ENCODE results near the gene KCNK13. TPM values are rescaled to one million over a fixed set of nuclear protein-coding genes. Genes with fewer than 3 reads are reported as not detected.
A peak's percentile ranks its signal among the peaks of the same experiment; 100 is the strongest.

Gene KCNK13
- total and polyA plus RNA-seq, 9 donors, result 0.21 to 0.70 (median 0.33) TPM

- WGBS (ENCODE audit: insufficient coverage), result 72% methylated on average over 5 of the region's 8 CpGs
These were observed 54.6 kb downstream of the KCNK13 start for GRCh38 chr14:90116444-90116843.

GRCh38 chr14:90118027-90118426 lies 56.2 kb downstream of the KCNK13 start:
- no peak overlapping the region for H3K27ac ChIP-seq (ENCODE audit: low read length)
- WGBS (ENCODE audit: insufficient coverage), result no CpG with 5 or more reads among the region's 3 CpGs
- DNase-seq, result no peak
- no peaks in the 10 kb centered on the region for H3K9me3 ChIP-seq (replicated peaks; ENCODE audit: control insufficient read depth, low read depth, low read length)
- H3K4me1 ChIP-seq (ENCODE audit: control insufficient read depth, insufficient read depth, low read length), result no peaks in the 10 kb centered on the region
- no peak overlapping the region for H3K4me3 ChIP-seq (ENCODE audit: low read length)
- no peaks in the 10 kb centered on the region for H3K36me3 ChIP-seq (ENCODE audit: control insufficient read depth, insufficient read depth, low read length)
- H3K27me3 ChIP-seq (ENCODE audit: control insufficient read depth, insufficient read depth, low read length), result peaks cover 4% of the 10 kb centered on the region

More at GRCh38 chr14:90116444-90116843, 54.6 kb downstream of the KCNK13 start:
- peaks cover 4% of the 10 kb centered on the region for H3K27me3 ChIP-seq (ENCODE audit: control insufficient read depth, insufficient read depth, low read length)
- H3K36me3 ChIP-seq (ENCODE audit: control insufficient read depth, insufficient read depth, low read length), result no peaks in the 10 kb centered on the region
- H3K27ac ChIP-seq (ENCODE audit: low read length), result no peak overlapping the region
- no peak overlapping the region for H3K4me3 ChIP-seq (ENCODE audit: low read length)
- H3K9me3 ChIP-seq (replicated peaks; ENCODE audit: control insufficient read depth, low read depth, low read length), result no peaks in the 10 kb centered on the region
- H3K4me1 ChIP-seq (ENCODE audit: control insufficient read depth, insufficient read depth, low read length), result no peaks in the 10 kb centered on the region
- no peak for DNase-seq

- 94% methylated on average over 5 of the region's 15 CpGs for WGBS (ENCODE audit: insufficient coverage)
- no peak for DNase-seq
- peaks cover 3% of the 10 kb centered on the region for H3K27me3 ChIP-seq (ENCODE audit: control insufficient read depth, insufficient read depth, low read length)
These were observed 64.5 kb downstream of the KCNK13 start for GRCh38 chr14:90126260-90126659.

DNA sequence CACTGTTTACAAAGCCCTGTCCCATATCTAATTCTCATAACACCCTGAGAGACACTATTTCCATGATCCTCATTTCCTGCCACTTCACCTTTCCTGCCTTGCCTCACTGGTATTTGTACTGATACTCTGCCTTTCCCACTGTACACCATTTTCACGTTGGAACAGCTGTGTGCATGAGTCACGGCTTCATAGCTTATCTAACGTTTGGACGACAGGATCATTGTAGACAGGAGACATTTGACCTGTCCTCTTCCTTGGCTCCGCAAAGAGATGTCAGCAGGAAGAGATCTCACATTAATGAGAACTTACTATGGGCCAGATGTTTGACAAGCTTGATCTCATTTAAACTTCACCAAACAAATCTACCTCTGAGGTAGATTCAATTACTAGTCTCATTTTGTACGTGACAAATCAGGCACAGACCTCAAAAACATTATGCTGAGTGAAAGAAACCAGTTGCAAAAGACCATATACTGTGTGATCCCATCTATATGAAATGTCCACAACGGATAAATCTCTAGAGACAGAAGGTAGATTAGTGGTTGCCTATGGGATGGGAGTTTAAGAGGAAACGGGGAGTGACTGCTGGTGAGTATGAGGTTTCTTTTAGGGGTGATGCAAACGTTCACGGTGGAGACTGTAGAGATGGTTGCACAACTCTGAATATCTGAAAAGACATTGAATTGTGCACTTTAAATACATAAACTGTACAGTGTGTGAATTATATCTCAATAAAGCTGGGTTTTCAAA lies 71.2 kb downstream of the KCNK13 start:
- 43% methylated on average over 7 of the region's 10 CpGs for WGBS (ENCODE audit: insufficient coverage)
- Histone ChIP-seq H3K4me3 (ENCODE audit: low read length) (no peak overlapping the region), H3K4me1 (ENCODE audit: control insufficient read depth, insufficient read depth, low read length) (no peaks in the 10 kb centered on the region), H3K9me3 (replicated peaks; ENCODE audit: control insufficient read depth, low read depth, low read length) (no peaks in the 10 kb centered on the region), H3K36me3 (ENCODE audit: control insufficient read depth, insufficient read depth, low read length) (no peaks in the 10 kb centered on the region), H3K27ac (ENCODE audit: low read length) (no peak overlapping the region), H3K27me3 (ENCODE audit: control insufficient read depth, insufficient read depth, low read length) (peaks cover 2% of the 10 kb centered on the region)
- no peak for DNase-seq

More at GRCh38 chr14:90126260-90126659, 64.5 kb downstream of the KCNK13 start:
- Histone ChIP-seq H3K4me3 (ENCODE audit: low read length) (no peak overlapping the region), H3K9me3 (replicated peaks; ENCODE audit: control insufficient read depth, low read depth, low read length) (no peaks in the 10 kb centered on the region), H3K36me3 (ENCODE audit: control insufficient read depth, insufficient read depth, low read length) (no peaks in the 10 kb centered on the region), H3K4me1 (ENCODE audit: control insufficient read depth, insufficient read depth, low read length) (no peaks in the 10 kb centered on the region), H3K27ac (ENCODE audit: low read length) (no peak overlapping the region)

- no peaks in the 10 kb centered on the region for H3K36me3 ChIP-seq (ENCODE audit: control insufficient read depth, insufficient read depth, low read length)
These were observed 75.1 kb downstream of the KCNK13 start for GRCh38 chr14:90136904-90137303.

DNA sequence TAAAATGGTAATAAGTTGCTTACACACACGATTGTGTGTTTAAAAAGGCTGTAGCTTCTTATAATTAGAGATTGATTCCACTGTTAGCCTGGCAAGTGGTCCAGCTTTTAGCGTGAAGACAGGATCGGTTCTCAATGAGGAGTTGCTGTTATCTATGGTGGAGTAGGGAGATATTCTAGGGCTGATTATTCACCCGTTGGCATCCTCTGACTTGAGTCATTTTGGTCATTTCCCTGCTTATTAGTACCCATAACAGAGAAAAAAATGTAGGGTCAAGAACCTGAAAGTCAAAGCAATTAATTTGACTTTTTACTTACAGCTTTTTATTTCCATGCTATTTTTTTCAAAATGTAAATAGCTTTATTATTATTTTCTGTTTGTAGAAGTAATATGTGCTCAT lies 76.0 kb downstream of the KCNK13 start:
- Histone ChIP-seq H3K4me3 (ENCODE audit: low read length) (no peak overlapping the region), H3K27ac (ENCODE audit: low read length) (no peak overlapping the region), H3K36me3 (ENCODE audit: control insufficient read depth, insufficient read depth, low read length) (no peaks in the 10 kb centered on the region), H3K27me3 (ENCODE audit: control insufficient read depth, insufficient read depth, low read length) (peaks cover 2% of the 10 kb centered on the region), H3K4me1 (ENCODE audit: control insufficient read depth, insufficient read depth, low read length) (peaks cover 4% of the 10 kb centered on the region), H3K9me3 (replicated peaks; ENCODE audit: control insufficient read depth, low read depth, low read length) (no peaks in the 10 kb centered on the region)
- DNase-seq, result no peak
- 95% methylated on average over 3 of the region's 4 CpGs for WGBS (ENCODE audit: insufficient coverage)

More at GRCh38 chr14:90136904-90137303, 75.1 kb downstream of the KCNK13 start:
- Histone ChIP-seq H3K9me3 (replicated peaks; ENCODE audit: control insufficient read depth, low read depth, low read length) (no peaks in the 10 kb centered on the region), H3K4me3 (ENCODE audit: low read length) (no peak overlapping the region), H3K27me3 (ENCODE audit: control insufficient read depth, insufficient read depth, low read length) (peaks cover 2% of the 10 kb centered on the region), H3K4me1 (ENCODE audit: control insufficient read depth, insufficient read depth, low read length) (peaks cover 4% of the 10 kb centered on the region), H3K27ac (ENCODE audit: low read length) (no peak overlapping the region)
- WGBS (ENCODE audit: insufficient coverage), result 88% methylated on average over 2 of the region's 4 CpGs
- no peak for DNase-seq

- no peak overlapping the region for H3K27ac ChIP-seq (ENCODE audit: low read length)
- no peak overlapping the region for H3K4me3 ChIP-seq (ENCODE audit: low read length)
- no peaks in the 10 kb centered on the region for H3K36me3 ChIP-seq (ENCODE audit: control insufficient read depth, insufficient read depth, low read length)
- no peak for DNase-seq
- WGBS (ENCODE audit: insufficient coverage), result 79% methylated on average over 2 of the region's 6 CpGs
- no peaks in the 10 kb centered on the region for H3K9me3 ChIP-seq (replicated peaks; ENCODE audit: control insufficient read depth, low read depth, low read length)
- peaks cover 4% of the 10 kb centered on the region for H3K4me1 ChIP-seq (ENCODE audit: control insufficient read depth, insufficient read depth, low read length)
- H3K27me3 ChIP-seq (ENCODE audit: control insufficient read depth, insufficient read depth, low read length), result no peaks in the 10 kb centered on the region
These were observed 77.4 kb downstream of the KCNK13 start for GRCh38 chr14:90139199-90139598.

DNA sequence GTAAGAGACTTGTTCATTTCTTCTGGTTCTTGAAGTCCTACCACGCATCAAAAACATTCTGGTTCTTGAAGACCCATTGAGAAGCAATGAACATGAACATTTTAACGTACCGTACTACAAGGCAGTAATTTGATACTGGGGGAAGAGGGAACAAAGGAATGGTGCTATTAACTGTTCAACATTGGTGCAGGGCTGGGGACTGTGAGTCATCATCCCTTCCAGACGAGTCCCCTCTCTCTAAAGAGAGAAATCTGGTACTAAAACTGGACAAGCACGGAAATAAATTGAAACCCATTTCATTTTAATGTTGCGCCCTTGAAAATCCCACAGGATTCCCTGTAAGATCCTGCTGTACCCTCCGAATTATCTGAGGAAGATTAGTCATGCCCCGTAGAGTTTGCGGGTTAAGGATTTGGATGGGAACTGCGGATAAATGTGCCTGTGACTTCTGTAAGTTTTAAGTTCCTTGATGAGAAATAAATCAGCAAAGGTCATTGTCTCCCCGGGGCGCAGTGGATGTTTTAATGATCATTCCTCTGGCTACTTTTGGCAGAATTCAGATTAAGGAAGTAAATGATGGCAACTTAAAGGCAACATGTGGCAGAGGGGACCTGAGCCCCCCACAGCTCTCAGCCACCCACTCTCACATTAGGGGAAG lies 78.6 kb downstream of the KCNK13 start:
- WGBS (ENCODE audit: insufficient coverage), result 33% methylated on average over 8 of the region's 12 CpGs
- no peaks in the 10 kb centered on the region for H3K36me3 ChIP-seq (ENCODE audit: control insufficient read depth, insufficient read depth, low read length)
- DNase-seq, result no peak
- no peaks in the 10 kb centered on the region for H3K27me3 ChIP-seq (ENCODE audit: control insufficient read depth, insufficient read depth, low read length)
- no peak overlapping the region for H3K4me3 ChIP-seq (ENCODE audit: low read length)
- H3K9me3 ChIP-seq (replicated peaks; ENCODE audit: control insufficient read depth, low read depth, low read length), result no peaks in the 10 kb centered on the region
- peaks cover 4% of the 10 kb centered on the region for H3K4me1 ChIP-seq (ENCODE audit: control insufficient read depth, insufficient read depth, low read length)
- no peak overlapping the region for H3K27ac ChIP-seq (ENCODE audit: low read length)

DNA sequence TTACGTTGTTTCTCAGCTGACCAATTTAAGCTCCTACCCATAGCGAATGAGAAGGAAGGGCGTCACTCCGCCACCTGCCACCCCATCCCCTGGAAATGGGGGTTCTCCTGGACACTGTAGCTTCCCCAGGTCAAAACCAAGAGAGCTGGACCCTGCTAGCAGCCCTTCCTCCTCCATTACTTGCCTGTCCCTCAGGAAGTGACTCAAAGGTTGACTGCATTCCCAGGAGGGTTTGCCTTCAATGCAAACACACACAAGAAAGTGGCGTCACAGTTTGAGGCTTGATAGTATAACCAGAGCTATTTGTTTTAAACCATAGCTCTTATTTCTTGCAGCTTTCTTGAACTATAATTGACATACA lies 79.1 kb downstream of the KCNK13 start:
- peaks cover 3% of the 10 kb centered on the region for H3K27me3 ChIP-seq (ENCODE audit: control insufficient read depth, insufficient read depth, low read length)
- peaks cover 4% of the 10 kb centered on the region for H3K4me1 ChIP-seq (ENCODE audit: control insufficient read depth, insufficient read depth, low read length)
- H3K36me3 ChIP-seq (ENCODE audit: control insufficient read depth, insufficient read depth, low read length), result no peaks in the 10 kb centered on the region
- 67% methylated on average over 1 of the region's 5 CpGs for WGBS (ENCODE audit: insufficient coverage)
- H3K4me3 ChIP-seq (ENCODE audit: low read length), result no peak overlapping the region
- H3K9me3 ChIP-seq (replicated peaks; ENCODE audit: control insufficient read depth, low read depth, low read length), result no peaks in the 10 kb centered on the region
- peak; percentile 15 for DNase-seq
- no peak overlapping the region for H3K27ac ChIP-seq (ENCODE audit: low read length)

GRCh38 chr14:90153429-90153828 lies 91.6 kb downstream of the KCNK13 start:
- Histone ChIP-seq H3K27me3 (ENCODE audit: control insufficient read depth, insufficient read depth, low read length) (peaks cover 5% of the 10 kb centered on the region), H3K9me3 (replicated peaks; ENCODE audit: control insufficient read depth, low read depth, low read length) (peaks cover 2% of the 10 kb centered on the region), H3K36me3 (ENCODE audit: control insufficient read depth, insufficient read depth, low read length) (no peaks in the 10 kb centered on the region), H3K4me3 (ENCODE audit: low read length) (no peak overlapping the region), H3K4me1 (ENCODE audit: control insufficient read depth, insufficient read depth, low read length) (no peaks in the 10 kb centered on the region), H3K27ac (ENCODE audit: low read length) (no peak overlapping the region)
- 50% methylated on average over 1 of the region's 2 CpGs for WGBS (ENCODE audit: insufficient coverage)
- DNase-seq, result no peak
